Measurements from ENCODE around the gene ACAP3.

The ACAP3 gene

DNA sequence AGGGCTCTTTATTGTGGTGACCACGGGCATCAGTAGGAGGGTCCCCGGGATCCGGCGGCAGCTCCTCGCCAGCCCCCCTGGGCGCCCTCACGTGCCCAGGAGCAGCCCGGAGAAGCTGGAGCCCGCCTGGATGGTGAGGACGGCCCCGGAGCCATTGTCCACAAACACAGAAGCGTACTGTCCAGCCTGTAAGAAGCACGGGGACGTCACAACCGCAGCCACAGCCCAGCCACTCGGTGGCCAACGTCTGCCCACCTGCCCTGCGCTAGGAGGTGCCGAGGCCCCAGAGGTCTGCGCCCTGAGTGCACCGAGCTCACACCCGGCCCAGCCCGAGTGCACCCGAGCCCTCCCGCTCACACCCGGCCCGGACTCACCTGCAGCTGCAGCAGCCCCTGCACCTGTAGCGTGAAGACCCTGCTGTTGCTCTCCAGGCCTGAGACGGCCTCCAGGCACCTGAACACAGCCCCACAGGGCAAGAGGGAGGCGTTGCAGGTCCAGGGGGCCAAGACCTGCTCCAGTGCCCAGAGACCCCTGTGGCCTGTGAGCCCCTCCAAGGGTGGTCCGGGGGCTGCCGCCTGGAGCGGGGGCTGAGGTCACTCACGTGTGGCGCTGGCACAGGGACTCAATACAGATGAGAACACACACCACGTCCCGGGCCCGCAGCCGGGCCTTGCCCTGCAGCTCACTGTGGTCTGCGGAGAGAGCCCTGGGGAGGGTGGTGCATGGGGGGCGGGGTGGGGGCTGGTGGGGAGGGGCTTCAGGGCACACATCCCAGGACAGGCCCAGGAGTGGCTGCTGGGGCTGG is 65.1 kb downstream of the ACAP3 start:
- no peak for DNase-seq
